HepG2 (cell line): ENCODE results near the gene TST.

Experiments
- HNF4G ChIP-seq, 2 experiments: sonication (generic) in 1 of 2; formaldehyde crosslinking in 1 of 2; IDR thresholded peaks; 2 replicates each; pipeline versions ENCODE4 v1.4.0 to v1.6.1; 2011 to 2020; ENCODE audit warnings: borderline replicate concordance in 2 of 2, low read depth in 2 of 2, mild to moderate bottlenecking in 2 of 2, low read length in 1 of 2, missing genetic modification reagents in 1 of 2, moderate library complexity in 1 of 2
- TAF1 ChIP-seq: sonication (generic); formaldehyde crosslinking; IDR thresholded peaks from 2 replicates; pipeline ENCODE4 v1.4.0; 2020; ENCODE audit warnings: missing genetic modification reagents
- ZNF530 ChIP-seq: sonication (generic); formaldehyde crosslinking; IDR thresholded peaks from 2 replicates; pipeline ENCODE4 v1.5.0; 2020; ENCODE audit warnings: low read depth, mild to moderate bottlenecking, missing genetic modification reagents

- no peak for TF ChIP-seq HNF4G (IDR thresholded peaks at IDR 0.05; ENCODE audit: borderline replicate concordance, low read depth, low read length)
- no peak for TF ChIP-seq HNF4G (CRISPR knock-in tag; IDR thresholded peaks at IDR 0.05; ENCODE audit: borderline replicate concordance, low read depth)
- TF ChIP-seq TAF1 (CRISPR knock-in tag), result no peak
- no peak for TF ChIP-seq ZNF530
Observed at GRCh38 chr22:37048133-37048532, 28.9 kb upstream of the TST start.
